ENCODE data around the gene POLR3B.
A peak's percentile ranks its signal among the peaks of the same experiment; 100 is the strongest.
"Not testable (repeated sequence)": the region's sequence is repeated elsewhere in the genome, so short reads cannot be mapped to it uniquely, and the experiment has no call there.

POLR3B gene

GRCh38 chr12:106343214-106343528 is 14.4 kb upstream of the POLR3B start:
- no peak for DNase-seq

GRCh38 chr12:106344131-106344530 is 13.4 kb upstream of the POLR3B start:
- DNase-seq: no peak

DNA sequence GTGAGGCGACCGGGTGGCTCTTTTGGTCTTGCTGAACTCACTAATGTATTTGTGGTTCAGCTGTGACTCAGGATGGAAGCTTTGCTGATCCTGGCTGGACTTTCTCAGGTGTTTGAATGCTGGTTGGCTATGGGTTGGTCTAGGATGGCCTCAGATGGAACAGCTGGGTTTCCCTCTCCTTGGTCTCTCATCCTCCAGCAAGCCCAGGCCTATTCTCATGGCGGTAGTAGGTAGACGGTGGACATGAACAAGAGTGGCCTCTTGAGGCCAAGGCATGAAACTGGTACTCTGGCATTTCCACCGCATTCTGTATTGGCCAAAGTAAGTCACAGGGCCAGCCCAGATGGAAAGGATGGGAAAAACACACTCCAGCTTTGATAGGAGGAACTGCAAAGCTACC is 11.8 kb upstream of the POLR3B start:
- no peak for DNase-seq

DNA sequence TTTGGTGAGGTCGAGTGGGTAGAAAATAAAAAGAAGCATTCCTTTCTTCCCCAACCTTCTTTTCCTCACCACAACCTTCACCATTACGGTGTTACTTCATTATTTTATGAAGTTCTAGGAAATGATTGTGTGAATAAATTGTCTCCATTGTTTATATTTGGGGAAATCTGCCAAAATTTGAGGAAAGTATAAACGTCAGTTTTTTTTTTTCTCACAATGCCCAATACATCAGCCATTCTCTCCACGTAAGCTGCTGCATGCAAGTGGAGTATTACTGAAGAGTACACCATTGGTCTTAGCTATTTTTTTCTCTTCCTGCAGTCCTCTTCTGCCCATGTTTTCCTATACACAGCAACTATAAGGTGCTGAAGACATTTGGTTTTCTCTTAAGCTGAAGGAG is 9.1 kb upstream of the POLR3B start:
- DNase-seq: no peak

DNA sequence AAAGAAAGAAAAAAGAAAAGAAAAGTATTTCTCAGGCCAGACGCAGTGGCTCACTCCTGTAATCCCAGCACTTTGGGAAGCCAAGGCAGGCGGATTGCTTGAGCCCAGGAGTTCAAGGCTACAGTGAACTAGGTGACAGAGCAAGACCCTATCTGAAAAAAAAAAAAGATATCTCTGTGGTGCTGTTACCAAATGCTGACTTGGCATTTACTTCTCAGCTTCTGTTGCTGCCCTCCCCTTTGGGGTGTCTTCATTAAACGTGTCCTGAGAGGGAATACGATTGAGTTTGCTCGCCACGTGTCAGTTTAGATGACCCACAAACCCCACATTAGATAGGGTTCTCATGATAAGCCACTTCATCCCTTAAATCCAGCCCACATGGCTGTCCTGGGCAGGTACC is 4.4 kb upstream of the POLR3B start:
- no peak for DNase-seq

- DNase-seq: peak in 1 of 2 experiments; percentile 4
Measured at GRCh38 chr12:106358396-106359241, 1.1 kb downstream of the POLR3B start.

DNA sequence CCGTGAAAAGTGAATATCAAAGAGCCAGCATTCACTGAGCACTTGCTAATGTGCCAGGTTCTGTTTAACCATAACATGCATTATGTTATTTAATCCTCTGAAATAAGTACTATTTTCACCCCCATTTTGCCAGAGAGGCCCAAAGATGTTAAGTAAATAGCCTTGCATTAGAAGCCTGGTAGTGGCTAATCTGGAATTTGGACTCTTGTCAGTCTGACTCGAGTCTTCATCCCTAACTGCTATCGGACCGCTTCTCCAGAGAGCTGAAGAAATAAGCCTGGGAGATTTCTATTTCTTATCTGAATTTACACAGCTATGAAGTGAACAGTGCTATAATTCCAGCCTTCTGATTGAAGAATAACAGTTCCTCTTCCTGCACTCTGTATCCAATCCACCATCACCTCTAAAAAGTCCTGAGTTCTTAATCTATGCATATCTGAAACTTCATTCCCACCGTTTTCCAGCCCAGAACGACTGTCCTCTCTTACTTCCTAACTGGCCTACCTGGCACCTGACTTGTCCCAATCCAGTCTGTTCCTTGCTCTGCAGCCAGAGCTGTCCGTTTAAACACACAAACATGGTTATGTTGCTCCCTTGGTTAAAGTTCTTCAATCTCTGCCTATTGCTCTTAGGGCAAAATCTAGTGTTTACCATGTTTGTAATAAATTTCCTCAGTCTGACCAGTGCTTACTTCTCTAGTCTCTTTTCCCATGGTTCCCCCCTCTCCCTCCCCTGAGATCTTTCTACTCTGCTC is 2.3 kb downstream of the POLR3B start:
- DNase-seq: no peak

DNA sequence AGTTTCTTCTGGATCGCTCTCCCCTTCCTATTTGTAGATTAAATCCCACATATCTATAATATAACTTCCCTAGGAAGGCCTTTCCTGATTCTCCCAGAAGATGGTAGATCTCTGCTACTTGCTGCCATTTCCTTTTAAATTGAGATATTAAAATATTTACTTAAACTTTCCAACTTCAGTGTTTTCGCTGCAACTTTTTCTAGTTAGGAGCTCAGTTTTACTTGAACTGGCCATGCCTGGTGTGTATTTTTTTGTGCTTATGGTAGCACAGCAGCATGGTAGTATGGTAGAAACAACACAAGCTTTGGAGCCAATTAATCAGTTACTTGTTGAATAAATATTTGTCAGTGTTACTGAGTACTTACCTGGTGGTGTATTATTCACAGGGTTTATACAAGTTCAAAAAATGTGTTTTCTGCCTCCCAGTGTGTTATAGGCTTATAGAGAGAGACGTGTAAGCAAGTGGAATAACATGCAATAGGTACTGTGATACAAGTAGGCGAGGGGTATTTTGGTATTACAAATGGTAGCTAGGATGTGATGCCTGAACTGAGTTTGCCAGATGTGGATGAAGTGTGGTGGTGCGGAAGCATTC is 2.9 kb downstream of the POLR3B start:
- DNase-seq: no peak

- no peak for DNase-seq
Measured at GRCh38 chr12:106362971-106363370, 5.4 kb downstream of the POLR3B start.

GRCh38 chr12:106364261-106364660 is 6.7 kb downstream of the POLR3B start:
- DNase-seq: no peak

GRCh38 chr12:106369624-106370346 is 12.2 kb downstream of the POLR3B start:
- DNase-seq: no peak

DNA sequence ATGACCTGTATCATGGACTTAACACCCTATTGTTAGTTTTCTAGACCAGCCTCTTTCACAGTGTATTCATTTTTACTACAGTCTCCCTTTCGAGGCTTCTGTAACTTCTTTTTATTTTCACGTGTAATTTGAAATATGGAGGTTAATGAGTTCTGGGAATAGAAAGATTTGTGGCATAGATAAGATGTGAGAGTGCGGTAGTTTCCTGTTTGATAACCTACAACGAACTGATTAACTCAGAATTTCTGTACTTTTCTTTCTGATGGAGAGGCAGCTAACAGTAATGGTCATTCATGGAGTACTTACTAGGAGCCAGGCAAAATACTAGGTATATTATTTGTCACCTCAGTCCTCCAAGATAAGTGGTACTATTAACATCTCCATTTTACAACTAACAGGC is 21.2 kb downstream of the POLR3B start:
- no peak for DNase-seq

DNA sequence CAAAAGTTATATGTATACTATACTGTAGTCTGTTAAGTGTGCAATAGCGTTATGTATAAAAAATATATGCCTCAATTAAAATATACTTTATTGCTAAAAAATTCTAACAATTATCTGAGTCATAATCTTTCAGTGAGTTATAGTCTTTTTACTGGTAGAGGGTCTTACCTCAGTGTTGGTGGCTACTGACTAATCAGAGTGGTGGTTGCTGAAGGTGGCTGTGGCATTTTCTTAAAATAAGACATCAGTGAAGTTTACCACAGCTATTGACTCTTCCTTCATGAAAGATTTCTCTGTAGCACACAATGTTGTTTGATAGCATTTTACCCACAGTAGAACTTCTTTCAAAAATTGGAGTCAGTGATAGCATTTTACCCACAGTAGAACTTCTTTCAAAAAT is 23.4 kb downstream of the POLR3B start:
- no peak for DNase-seq

GRCh38 chr12:106381866-106382265 is 24.3 kb downstream of the POLR3B start:
- DNase-seq: not testable (repeated sequence)

DNA sequence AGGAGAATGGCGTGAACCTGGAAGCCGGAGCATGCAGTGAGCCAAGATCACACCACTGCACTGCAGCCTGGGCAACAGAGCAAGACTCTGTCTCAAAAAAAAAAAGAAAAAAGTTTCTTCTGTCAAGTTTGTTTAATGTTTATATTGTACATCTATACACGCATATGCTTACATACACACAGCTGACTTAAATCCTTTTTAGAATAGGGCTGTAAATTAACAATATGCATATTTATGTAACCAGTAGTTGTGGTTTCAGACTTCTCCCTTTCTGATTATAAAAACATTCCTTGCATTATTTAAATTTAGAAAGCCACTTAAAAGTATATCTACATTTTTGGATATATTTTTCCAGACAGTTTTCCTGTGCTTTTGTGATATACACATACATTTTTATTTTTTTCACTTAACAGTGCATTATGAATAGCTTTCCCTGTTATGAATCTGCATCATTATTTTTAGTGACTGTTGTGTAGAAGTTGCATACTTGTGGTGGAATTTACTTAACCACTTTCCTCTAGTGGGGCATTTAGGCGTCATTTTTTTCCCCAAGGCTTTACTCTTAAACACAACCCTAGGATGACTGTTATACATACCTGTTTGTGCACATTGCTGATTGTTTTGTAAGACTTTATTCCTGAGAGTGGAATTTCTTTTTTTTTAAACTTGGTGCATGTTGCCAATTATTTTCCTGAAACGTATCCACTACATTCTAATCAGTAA is 29.4 kb downstream of the POLR3B start:
- no peak for DNase-seq

DNA sequence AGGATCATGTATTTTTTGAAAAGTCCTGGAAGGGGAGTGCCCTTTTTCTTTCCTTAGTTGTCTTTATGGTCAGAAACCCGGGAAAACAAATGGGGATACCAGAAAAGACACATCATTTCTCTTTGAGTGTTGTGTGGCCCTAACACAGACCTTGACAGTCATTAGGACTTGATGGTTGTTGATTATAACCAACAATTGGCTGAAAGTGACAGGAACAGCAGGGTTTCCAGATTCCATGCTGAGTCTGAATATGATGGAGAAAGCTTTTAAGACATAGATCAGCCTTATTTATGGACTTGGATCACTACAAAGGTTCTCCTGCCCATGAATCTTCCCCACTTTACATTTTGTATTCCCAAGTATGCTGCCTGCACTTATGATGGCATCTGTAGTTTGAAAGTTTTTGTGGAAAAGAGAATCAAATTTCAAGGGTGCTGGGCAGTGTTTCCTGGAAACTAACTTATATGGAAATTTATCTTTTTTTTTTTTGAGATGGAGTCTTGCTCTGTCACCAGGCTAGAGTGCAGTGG is 30.4 kb downstream of the POLR3B start:
- no peak for DNase-seq

- no peak for DNase-seq
Measured at GRCh38 chr12:106389151-106389550, 31.6 kb downstream of the POLR3B start.

GRCh38 chr12:106392759-106393158 is 35.2 kb downstream of the POLR3B start:
- DNase-seq: no peak

DNA sequence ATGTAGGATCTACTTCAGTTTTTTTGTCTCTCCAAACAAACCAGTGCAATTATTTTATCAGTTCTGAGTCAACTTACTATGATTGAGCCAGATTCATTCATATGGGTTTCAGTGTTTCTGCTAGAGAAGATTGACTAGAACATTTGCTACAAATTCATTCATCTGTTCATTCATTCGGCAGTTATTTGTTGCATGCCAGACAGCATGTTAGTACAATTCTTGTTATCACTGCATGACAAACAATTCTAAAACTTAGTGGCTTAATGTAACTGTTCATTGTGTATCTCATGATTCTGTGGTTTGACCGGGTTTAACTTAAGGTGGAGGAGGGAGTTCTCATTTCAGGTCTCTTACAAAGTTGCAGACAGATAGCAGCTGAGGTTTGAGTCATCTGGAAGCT is 52.3 kb downstream of the POLR3B start:
- no peak for DNase-seq

GRCh38 chr12:106412563-106412962 is 55.0 kb downstream of the POLR3B start:
- no peak for DNase-seq

GRCh38 chr12:106415134-106415533 is 57.6 kb downstream of the POLR3B start:
- DNase-seq: no peak

DNA sequence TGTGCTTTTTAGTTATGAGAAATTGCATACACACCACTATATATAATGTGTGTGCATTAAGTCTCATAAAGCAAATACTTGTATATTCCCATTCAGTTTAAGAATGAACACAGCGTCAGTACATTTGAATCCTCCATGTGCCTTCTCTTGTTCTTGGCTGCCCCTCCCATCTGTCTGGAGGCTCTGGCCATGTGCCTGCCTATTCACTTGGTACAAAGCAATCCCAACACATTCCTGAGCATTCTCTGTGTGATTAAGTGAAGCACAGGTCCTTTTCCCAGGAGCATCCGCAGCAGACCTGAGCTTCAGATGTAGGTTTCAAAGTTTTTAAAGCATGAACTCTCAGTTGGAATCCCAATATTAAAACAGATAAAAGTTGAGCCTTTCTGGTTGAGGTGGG is 58.7 kb downstream of the POLR3B start:
- no peak for DNase-seq

Measured in activated CD4-positive, alpha-beta T cell treated with anti-CD3 and anti-CD28 coated beads, Interleukin-2, amount 50 U/mL, for 48 hours (primary cell).